SJCRH30 (cell line): ENCODE data around the gene COMMD2. TPM values are rescaled to one million over a fixed set of nuclear protein-coding genes. Genes with fewer than 3 reads are reported as not detected.
A peak's percentile ranks its signal among the peaks of the same experiment; 100 is the strongest.

Source experiments
- DNase-seq, 2 experiments: peaks; one replicate each; pipeline ENCODE4 v3.0.0-alpha.2; 2015 to 2020
- H3K27ac ChIP-seq: fragments of 250-450 bp; sonication (Bioruptor Pico); 2 replicates; pipeline ENCODE4 v1.5.1; 2020; ENCODE audit warnings: mild to moderate bottlenecking, moderate library complexity
- H3K27me3 ChIP-seq: fragments of 250-450 bp; sonication (Bioruptor Pico); 2 replicates; pipeline ENCODE4 v1.5.1; 2020; ENCODE audit warnings: mild to moderate bottlenecking, moderate library complexity
- H3K36me3 ChIP-seq: fragments of 250-450 bp; sonication (Bioruptor Pico); 2 replicates; pipeline ENCODE4 v1.5.1; 2020; ENCODE audit warnings: mild to moderate bottlenecking, moderate library complexity
- H3K4me1 ChIP-seq: fragments of 250-450 bp; sonication (Bioruptor Pico); 2 replicates; pipeline ENCODE4 v1.5.1; 2020; ENCODE audit warnings: mild to moderate bottlenecking, moderate library complexity
- H3K4me3 ChIP-seq: fragments of 250-450 bp; sonication (Bioruptor Pico); 2 replicates; pipeline ENCODE4 v1.5.1; 2020; ENCODE audit warnings: mild to moderate bottlenecking, moderate library complexity
- H3K9me3 ChIP-seq: fragments of 250-450 bp; sonication (Bioruptor Pico); replicated peaks from 2 replicates; pipeline ENCODE4 v1.5.1; 2020; ENCODE audit warnings: mild to moderate bottlenecking, moderate library complexity
- total RNA-seq: library from RNA; depleted of rRNA; stranded (reverse); fragments of >200 nt; shearing (Covaris generic); gene quantifications from 2 replicates; pipeline ENCODE4 v1.2.3, GENCODE V29; 2014

The COMMD2 gene
- total RNA-seq, 1 experiment from 2014 or later, result 58.1 TPM

GRCh38 chr3:149772861-149773260, 20.6 kb upstream of the COMMD2 start:
- no peaks in the 10 kb centered on the region for H3K36me3 ChIP-seq
- no peaks in the 10 kb centered on the region for H3K4me1 ChIP-seq
- no peak for DNase-seq
- H3K9me3 ChIP-seq, result no peaks in the 10 kb centered on the region
- H3K27ac ChIP-seq, result no peak overlapping the region
- no peak overlapping the region for H3K4me3 ChIP-seq
- no peaks in the 10 kb centered on the region for H3K27me3 ChIP-seq

GRCh38 chr3:149771652-149772271, 19.5 kb upstream of the COMMD2 start:
- H3K9me3 ChIP-seq, result no peaks in the 10 kb centered on the region
- no peak overlapping the region for H3K27ac ChIP-seq
- H3K4me3 ChIP-seq, result no peak overlapping the region
- peak; percentile 51 to 74 for DNase-seq
- H3K4me1 ChIP-seq, result no peaks in the 10 kb centered on the region
- no peaks in the 10 kb centered on the region for H3K27me3 ChIP-seq
- H3K36me3 ChIP-seq, result no peaks in the 10 kb centered on the region

- H3K4me3 ChIP-seq, result no peak overlapping the region
- H3K27me3 ChIP-seq, result no peaks in the 10 kb centered on the region
- H3K36me3 ChIP-seq, result no peaks in the 10 kb centered on the region
- H3K27ac ChIP-seq, result no peak overlapping the region
- no peaks in the 10 kb centered on the region for H3K4me1 ChIP-seq
- DNase-seq, result no peak
- no peaks in the 10 kb centered on the region for H3K9me3 ChIP-seq
Observed at GRCh38 chr3:149770246-149770645, 18.0 kb upstream of the COMMD2 start.

DNA sequence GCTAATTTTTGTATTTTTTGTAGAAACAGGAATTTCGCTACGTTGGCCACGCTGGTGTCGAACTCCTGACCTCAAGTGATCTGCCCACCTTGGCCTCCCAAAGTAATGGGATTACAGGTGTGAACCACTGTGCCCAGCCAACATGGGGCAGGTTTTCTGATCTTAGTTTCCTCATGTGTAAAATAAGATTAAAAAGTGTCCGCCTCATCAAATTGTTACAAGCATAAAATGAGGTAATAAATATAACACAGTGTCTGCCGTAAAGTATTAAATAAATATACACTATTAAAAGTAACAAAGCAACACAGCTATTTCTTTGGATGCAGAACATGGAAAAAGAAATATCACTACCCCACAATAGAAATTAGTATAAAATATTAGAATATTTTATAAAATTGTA, 16.4 kb upstream of the COMMD2 start:
- no peak overlapping the region for H3K4me3 ChIP-seq
- no peak for DNase-seq
- no peaks in the 10 kb centered on the region for H3K36me3 ChIP-seq
- H3K9me3 ChIP-seq, result no peaks in the 10 kb centered on the region
- H3K4me1 ChIP-seq, result no peaks in the 10 kb centered on the region
- H3K27ac ChIP-seq, result no peak overlapping the region
- no peaks in the 10 kb centered on the region; the same call in 1 of the 2 replicates for H3K27me3 ChIP-seq

GRCh38 chr3:149767720-149768119, 15.4 kb upstream of the COMMD2 start:
- DNase-seq, result no peak
- H3K27ac ChIP-seq, result no peak overlapping the region
- H3K27me3 ChIP-seq, result no peaks in the 10 kb centered on the region; the same call in 1 of the 2 replicates
- H3K9me3 ChIP-seq, result no peaks in the 10 kb centered on the region
- H3K4me1 ChIP-seq, result no peaks in the 10 kb centered on the region
- H3K36me3 ChIP-seq, result no peaks in the 10 kb centered on the region
- H3K4me3 ChIP-seq, result no peak overlapping the region

GRCh38 chr3:149765762-149766334, 13.6 kb upstream of the COMMD2 start:
- Histone ChIP-seq H3K4me1 (no peaks in the 10 kb centered on the region), H3K36me3 (no peaks in the 10 kb centered on the region), H3K27ac (no peak overlapping the region), H3K9me3 (no peaks in the 10 kb centered on the region), H3K27me3 (no peaks in the 10 kb centered on the region; the same call in 1 of the 2 replicates), H3K4me3 (no peak overlapping the region)
- DNase-seq, result peak in 1 of 2 experiments; percentile 39

GRCh38 chr3:149764302-149764701, 12.0 kb upstream of the COMMD2 start:
- H3K27me3 ChIP-seq, result no peaks in the 10 kb centered on the region; the same call in 1 of the 2 replicates
- no peak for DNase-seq
- H3K36me3 ChIP-seq, result no peaks in the 10 kb centered on the region

DNA sequence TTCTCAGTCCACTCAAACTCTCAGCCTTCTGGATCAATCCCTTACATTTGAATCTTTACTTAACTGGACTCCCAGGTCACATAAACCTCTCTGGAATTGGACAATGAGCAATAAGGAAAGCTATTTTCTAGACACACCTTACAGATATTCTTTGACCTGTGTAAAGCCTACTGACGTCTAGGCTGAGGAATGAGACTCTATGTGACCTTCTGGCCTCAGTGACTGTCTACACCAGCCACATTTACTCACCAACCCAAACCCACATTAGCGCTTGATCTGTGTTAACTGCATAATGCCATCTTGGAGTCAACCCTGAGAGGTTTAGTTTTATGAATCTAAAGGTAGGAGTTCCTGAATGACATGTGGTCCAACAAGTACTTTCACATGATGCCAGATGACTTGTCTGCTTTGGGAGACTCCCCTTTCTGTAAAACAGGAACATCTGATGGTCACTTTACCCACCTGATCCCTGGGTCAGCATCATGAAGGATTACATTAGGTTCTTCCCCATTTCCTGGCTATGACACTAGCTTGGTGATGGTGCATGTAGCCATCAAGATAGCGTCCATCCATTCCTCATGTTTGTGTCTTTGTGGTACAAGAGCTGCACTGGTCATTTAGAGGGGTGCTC, 11.4 kb upstream of the COMMD2 start:
- Histone ChIP-seq H3K36me3 (no peaks in the 10 kb centered on the region), H3K4me1 (no peaks in the 10 kb centered on the region), H3K27ac (no peak overlapping the region), H3K4me3 (no peak overlapping the region), H3K9me3 (no peaks in the 10 kb centered on the region), H3K27me3 (peaks cover 2% of the 10 kb centered on the region; the same call in 1 of the 2 replicates)
- no peak for DNase-seq

More at GRCh38 chr3:149764302-149764701, 12.0 kb upstream of the COMMD2 start:
- no peak overlapping the region for H3K4me3 ChIP-seq
- H3K27ac ChIP-seq, result no peak overlapping the region
- no peaks in the 10 kb centered on the region for H3K4me1 ChIP-seq
- no peaks in the 10 kb centered on the region for H3K9me3 ChIP-seq

- no peaks in the 10 kb centered on the region for H3K9me3 ChIP-seq
- 0 out of 2 replicates have a peak, but pooled peaks cover under 1% of the 10 kb centered on the region for H3K27me3 ChIP-seq
- no peak overlapping the region for H3K27ac ChIP-seq
- H3K4me1 ChIP-seq, result peaks cover 9% of the 10 kb centered on the region
- H3K36me3 ChIP-seq, result peaks cover 11% of the 10 kb centered on the region
- DNase-seq, result no peak
- H3K4me3 ChIP-seq, result no peak overlapping the region
Observed at GRCh38 chr3:149753717-149754116, 1.4 kb upstream of the COMMD2 start.

GRCh38 chr3:149752788-149753136, 473 bp upstream of the COMMD2 start:
- no peak for DNase-seq
- Histone ChIP-seq H3K4me1 (peaks cover 9% of the 10 kb centered on the region), H3K27me3 (no peaks in the 10 kb centered on the region), H3K9me3 (no peaks in the 10 kb centered on the region), H3K27ac (no peak overlapping the region), H3K4me3 (peak overlapping the region; percentile 85), H3K36me3 (peaks cover 17% of the 10 kb centered on the region)

- Histone ChIP-seq H3K27me3 (no peaks in the 10 kb centered on the region), H3K4me3 (peak overlapping the region; percentile 85), H3K9me3 (no peaks in the 10 kb centered on the region), H3K4me1 (peaks cover 9% of the 10 kb centered on the region), H3K36me3 (peaks cover 25% of the 10 kb centered on the region), H3K27ac (no peak overlapping the region; the same call in 1 of the 2 replicates)
- DNase-seq, result no peak
Observed at GRCh38 chr3:149751551-149751950, 738 bp downstream of the COMMD2 start.

- H3K4me1 ChIP-seq, result no peaks in the 10 kb centered on the region
- H3K27ac ChIP-seq, result no peak overlapping the region
- peaks cover 38% of the 10 kb centered on the region for H3K36me3 ChIP-seq
- no peaks in the 10 kb centered on the region for H3K9me3 ChIP-seq
- H3K27me3 ChIP-seq, result no peaks in the 10 kb centered on the region
- no peak overlapping the region for H3K4me3 ChIP-seq
- DNase-seq, result no peak
Observed at GRCh38 chr3:149744606-149745005, 7.7 kb downstream of the COMMD2 start.

DNA sequence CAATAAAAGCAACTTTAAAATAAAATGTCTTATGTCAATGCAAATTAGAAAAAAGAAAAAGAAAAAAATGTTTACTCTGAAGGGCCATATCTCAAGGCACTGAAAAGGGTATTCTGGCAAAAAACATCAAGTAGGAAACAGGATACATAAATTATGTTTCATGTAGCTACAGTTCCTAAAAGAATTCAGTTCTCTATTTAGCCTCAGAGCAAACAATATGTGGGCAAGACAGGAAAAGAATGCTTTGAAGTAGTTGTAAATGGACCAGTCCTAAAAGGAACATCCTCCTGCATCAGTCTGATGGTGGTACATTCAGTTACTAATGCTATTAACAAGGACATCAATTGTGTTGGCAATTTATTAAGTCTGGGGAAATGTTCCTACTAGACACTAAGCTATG, 8.1 kb downstream of the COMMD2 start:
- H3K27ac ChIP-seq, result no peak overlapping the region
- no peaks in the 10 kb centered on the region for H3K9me3 ChIP-seq
- H3K4me3 ChIP-seq, result no peak overlapping the region
- DNase-seq, result no peak
- peaks cover 34% of the 10 kb centered on the region for H3K36me3 ChIP-seq
- H3K27me3 ChIP-seq, result no peaks in the 10 kb centered on the region
- no peaks in the 10 kb centered on the region for H3K4me1 ChIP-seq

- Histone ChIP-seq H3K9me3 (no peaks in the 10 kb centered on the region), H3K27ac (no peak overlapping the region), H3K36me3 (peaks cover 20% of the 10 kb centered on the region), H3K4me1 (peaks cover 8% of the 10 kb centered on the region; the same call in 1 of the 2 replicates), H3K4me3 (no peak overlapping the region), H3K27me3 (no peaks in the 10 kb centered on the region)
- DNase-seq, result no peak
Observed at GRCh38 chr3:149739396-149739795, 12.9 kb downstream of the COMMD2 start.

GRCh38 chr3:149738876-149739275, 13.4 kb downstream of the COMMD2 start:
- no peaks in the 10 kb centered on the region for H3K9me3 ChIP-seq
- H3K36me3 ChIP-seq, result peaks cover 20% of the 10 kb centered on the region
- DNase-seq, result no peak
- H3K4me3 ChIP-seq, result no peak overlapping the region
- H3K4me1 ChIP-seq, result peaks cover 8% of the 10 kb centered on the region; the same call in 1 of the 2 replicates
- H3K27me3 ChIP-seq, result no peaks in the 10 kb centered on the region
- no peak overlapping the region for H3K27ac ChIP-seq

DNA sequence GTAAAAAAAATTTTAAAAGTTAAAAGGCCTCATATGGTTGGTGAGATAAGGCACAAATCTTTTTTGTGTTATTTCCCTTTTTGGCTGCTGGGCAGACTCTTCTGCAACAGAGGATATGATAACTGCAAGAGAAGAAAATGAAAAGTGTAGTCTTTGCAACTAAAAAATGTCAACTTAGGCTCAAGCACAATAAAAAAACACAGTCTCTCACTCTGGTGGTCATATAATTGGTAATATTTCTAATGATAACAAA, 15.4 kb downstream of the COMMD2 start:
- Histone ChIP-seq H3K36me3 (peaks cover 12% of the 10 kb centered on the region), H3K27ac (no peak overlapping the region), H3K27me3 (no peaks in the 10 kb centered on the region), H3K4me3 (no peak overlapping the region), H3K4me1 (peaks cover 8% of the 10 kb centered on the region; the same call in 1 of the 2 replicates), H3K9me3 (no peaks in the 10 kb centered on the region)
- DNase-seq, result no peak
